ENCODE data around the gene CYP1A2.

Gene CYP1A2

GRCh38 chr15:74800559-74801094 lies 52.0 kb downstream of the CYP1A2 start:
- no peak overlapping the region for H3K4me3 ChIP-seq (ENCODE audit: low read depth, low read length)
- H3K4me1 ChIP-seq (ENCODE audit: control insufficient read depth, insufficient read depth, low read length): no peaks in the 10 kb centered on the region
- H3K27ac ChIP-seq (ENCODE audit: low read depth, low read length): no peak overlapping the region
- no peak overlapping the region for H3K9ac ChIP-seq (ENCODE audit: low read depth, low read length)
- no peaks in the 10 kb centered on the region for H3K27me3 ChIP-seq (ENCODE audit: control insufficient read depth, insufficient read depth, low read length)
- H3K36me3 ChIP-seq (ENCODE audit: control insufficient read depth, insufficient read depth, low read length): peaks cover 40% of the 10 kb centered on the region
- no peaks in the 10 kb centered on the region for H3K9me3 ChIP-seq (ENCODE audit: control insufficient read depth, insufficient read depth, low read length)

DNA sequence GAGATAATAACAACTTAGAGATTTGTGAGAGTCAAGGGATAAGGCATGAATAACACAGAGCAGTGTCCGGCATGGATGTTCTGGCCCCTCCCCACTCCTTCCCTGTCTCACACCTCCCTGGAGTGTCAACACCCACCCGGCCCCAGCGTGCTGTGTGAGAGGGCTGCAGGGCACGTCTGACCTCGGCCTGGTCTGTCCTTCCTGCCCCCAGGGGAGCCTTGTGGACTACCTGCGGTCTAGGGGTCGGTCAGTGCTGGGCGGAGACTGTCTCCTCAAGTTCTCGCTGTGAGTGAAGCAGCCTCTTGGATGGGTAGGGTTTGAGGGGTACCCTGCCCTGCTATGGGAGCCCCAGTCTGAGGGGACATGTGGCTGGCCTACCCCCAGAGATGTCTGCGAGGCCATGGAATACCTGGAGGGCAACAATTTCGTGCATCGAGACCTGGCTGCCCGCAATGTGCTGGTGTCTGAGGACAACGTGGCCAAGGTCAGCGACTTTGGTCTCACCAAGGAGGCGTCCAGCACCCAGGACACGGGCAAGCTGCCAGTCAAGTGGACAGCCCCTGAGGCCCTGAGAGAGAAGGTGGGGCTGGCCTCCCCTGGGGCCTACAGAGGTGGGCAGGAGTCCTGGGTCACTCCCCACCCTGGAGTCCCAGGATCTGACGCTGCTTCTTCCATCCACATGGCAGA lies 52.8 kb downstream of the CYP1A2 start:
- Histone ChIP-seq H3K27ac (ENCODE audit: low read depth, low read length) (no peak overlapping the region), H3K4me1 (ENCODE audit: control insufficient read depth, insufficient read depth, low read length) (no peaks in the 10 kb centered on the region), H3K9me3 (ENCODE audit: control insufficient read depth, insufficient read depth, low read length) (no peaks in the 10 kb centered on the region), H3K4me3 (ENCODE audit: low read depth, low read length) (no peak overlapping the region), H3K36me3 (ENCODE audit: control insufficient read depth, insufficient read depth, low read length) (peaks cover 40% of the 10 kb centered on the region), H3K27me3 (ENCODE audit: control insufficient read depth, insufficient read depth, low read length) (no peaks in the 10 kb centered on the region), H3K9ac (ENCODE audit: low read depth, low read length) (no peak overlapping the region)

DNA sequence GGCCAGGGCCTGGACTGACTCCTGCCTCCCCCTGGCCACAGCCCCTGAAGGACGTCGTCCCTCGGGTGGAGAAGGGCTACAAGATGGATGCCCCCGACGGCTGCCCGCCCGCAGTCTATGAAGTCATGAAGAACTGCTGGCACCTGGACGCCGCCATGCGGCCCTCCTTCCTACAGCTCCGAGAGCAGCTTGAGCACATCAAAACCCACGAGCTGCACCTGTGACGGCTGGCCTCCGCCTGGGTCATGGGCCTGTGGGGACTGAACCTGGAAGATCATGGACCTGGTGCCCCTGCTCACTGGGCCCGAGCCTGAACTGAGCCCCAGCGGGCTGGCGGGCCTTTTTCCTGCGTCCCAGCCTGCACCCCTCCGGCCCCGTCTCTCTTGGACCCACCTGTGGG lies 53.6 kb downstream of the CYP1A2 start:
- Histone ChIP-seq H3K36me3 (ENCODE audit: control insufficient read depth, insufficient read depth, low read length) (peaks cover 40% of the 10 kb centered on the region), H3K4me1 (ENCODE audit: control insufficient read depth, insufficient read depth, low read length) (no peaks in the 10 kb centered on the region), H3K9ac (ENCODE audit: low read depth, low read length) (no peak overlapping the region), H3K9me3 (ENCODE audit: control insufficient read depth, insufficient read depth, low read length) (no peaks in the 10 kb centered on the region), H3K27ac (ENCODE audit: low read depth, low read length) (no peak overlapping the region), H3K4me3 (ENCODE audit: low read depth, low read length) (no peak overlapping the region), H3K27me3 (ENCODE audit: control insufficient read depth, insufficient read depth, low read length) (no peaks in the 10 kb centered on the region)

- H3K4me3 ChIP-seq (ENCODE audit: low read depth, low read length): no peak overlapping the region
- H3K9me3 ChIP-seq (ENCODE audit: control insufficient read depth, insufficient read depth, low read length): no peaks in the 10 kb centered on the region
- no peak overlapping the region for H3K27ac ChIP-seq (ENCODE audit: low read depth, low read length)
- H3K9ac ChIP-seq (ENCODE audit: low read depth, low read length): no peak overlapping the region
- no peaks in the 10 kb centered on the region for H3K4me1 ChIP-seq (ENCODE audit: control insufficient read depth, insufficient read depth, low read length)
- H3K36me3 ChIP-seq (ENCODE audit: control insufficient read depth, insufficient read depth, low read length): peaks cover 40% of the 10 kb centered on the region
- H3K27me3 ChIP-seq (ENCODE audit: control insufficient read depth, insufficient read depth, low read length): no peaks in the 10 kb centered on the region
These were observed 54.3 kb downstream of the CYP1A2 start for GRCh38 chr15:74802862-74803447.

GRCh38 chr15:74804935-74805334 lies 56.3 kb downstream of the CYP1A2 start:
- H3K9ac ChIP-seq (ENCODE audit: low read depth, low read length): no peak overlapping the region
- no peak overlapping the region for H3K27ac ChIP-seq (ENCODE audit: low read depth, low read length)
- H3K36me3 ChIP-seq (ENCODE audit: control insufficient read depth, insufficient read depth, low read length): peaks cover 35% of the 10 kb centered on the region
- H3K4me3 ChIP-seq (ENCODE audit: low read depth, low read length): no peak overlapping the region
- no peaks in the 10 kb centered on the region for H3K27me3 ChIP-seq (ENCODE audit: control insufficient read depth, insufficient read depth, low read length)
- H3K4me1 ChIP-seq (ENCODE audit: control insufficient read depth, insufficient read depth, low read length): no peaks in the 10 kb centered on the region
- H3K9me3 ChIP-seq (ENCODE audit: control insufficient read depth, insufficient read depth, low read length): no peaks in the 10 kb centered on the region
